WTC11 (cell line): ENCODE results near the gene TAPBP.

Experiments used
- ATF1 ChIP-seq: sonication (generic); formaldehyde crosslinking; IDR thresholded peaks from 2 replicates; pipeline ENCODE4 v1.8.1; 2023; ENCODE audit warnings: mild to moderate bottlenecking, moderate library complexity, missing genetic modification reagents
- FOXP1 ChIP-seq: sonication (generic); formaldehyde crosslinking; IDR thresholded peaks from 2 replicates; pipeline ENCODE4 v1.8.0; 2022; ENCODE audit warnings: missing genetic modification reagents, mild to moderate bottlenecking, moderate library complexity, borderline replicate concordance
- TF ChIP-seq, protein P1 (sequence below): sonication (generic); formaldehyde crosslinking; IDR thresholded peaks from 2 replicates; pipeline ENCODE4 v1.8.0; 2022; ENCODE audit warnings: mild to moderate bottlenecking, missing genetic modification reagents
- TF ChIP-seq, protein P2 (sequence below): sonication (generic); formaldehyde crosslinking; IDR thresholded peaks from 2 replicates; pipeline ENCODE4 v1.8.0; 2022; ENCODE audit warnings: missing genetic modification reagents
- TF ChIP-seq, protein P3 (sequence below): sonication (generic); formaldehyde crosslinking; conservative IDR thresholded peaks from 2 replicates; pipeline ENCODE4 v1.8.1; 2023; ENCODE audit warnings: mild to moderate bottlenecking, low read depth, missing genetic modification reagents, moderate library complexity

DNA sequence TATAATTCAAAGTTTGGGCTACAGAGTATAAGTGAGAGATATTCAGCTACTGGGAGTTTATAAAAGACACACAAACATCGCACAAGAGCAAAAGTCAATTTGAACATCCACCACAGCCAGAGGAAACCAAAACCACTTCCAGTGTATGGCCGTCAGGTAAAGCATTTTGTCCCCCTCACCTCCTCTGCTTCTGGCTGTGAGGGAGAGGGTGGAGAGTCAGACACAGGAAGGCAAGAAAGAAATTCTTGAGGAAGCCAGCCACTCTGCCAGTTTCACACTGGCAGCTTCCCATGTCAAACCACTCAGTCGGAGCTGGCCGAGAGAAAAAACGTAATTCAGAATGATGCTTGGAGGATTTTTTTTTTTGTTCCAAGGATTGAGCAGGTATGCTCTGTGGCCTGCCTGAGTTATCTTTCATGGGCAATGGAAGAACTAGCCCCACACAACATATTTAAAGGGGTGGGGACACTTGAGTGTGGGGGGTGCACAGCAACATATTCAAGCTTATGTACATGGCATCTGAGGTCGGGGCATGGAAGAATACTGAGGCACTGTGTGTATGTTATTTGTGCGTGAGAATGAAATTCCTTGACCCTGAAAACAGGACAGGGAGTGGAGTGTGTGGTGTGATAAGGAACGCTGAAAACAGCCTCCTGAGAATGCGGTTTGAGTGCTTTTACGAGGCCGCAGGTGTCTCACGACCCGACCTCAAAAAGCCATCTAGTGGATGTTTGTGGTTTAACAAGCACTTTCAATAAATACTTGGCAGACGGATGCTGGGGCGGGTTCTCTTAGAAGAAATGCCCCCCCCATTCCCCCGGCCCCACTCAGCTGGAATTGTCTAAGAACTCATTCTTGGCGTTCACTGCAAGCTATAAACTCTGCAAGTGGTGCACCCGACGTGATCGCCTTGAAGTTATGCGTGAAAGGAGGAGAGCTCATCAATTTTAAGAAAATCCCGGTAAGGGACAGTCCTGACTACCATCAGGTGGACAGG is 31.1 kb upstream of the TAPBP start:
- TF ChIP-seq, protein P1, sequence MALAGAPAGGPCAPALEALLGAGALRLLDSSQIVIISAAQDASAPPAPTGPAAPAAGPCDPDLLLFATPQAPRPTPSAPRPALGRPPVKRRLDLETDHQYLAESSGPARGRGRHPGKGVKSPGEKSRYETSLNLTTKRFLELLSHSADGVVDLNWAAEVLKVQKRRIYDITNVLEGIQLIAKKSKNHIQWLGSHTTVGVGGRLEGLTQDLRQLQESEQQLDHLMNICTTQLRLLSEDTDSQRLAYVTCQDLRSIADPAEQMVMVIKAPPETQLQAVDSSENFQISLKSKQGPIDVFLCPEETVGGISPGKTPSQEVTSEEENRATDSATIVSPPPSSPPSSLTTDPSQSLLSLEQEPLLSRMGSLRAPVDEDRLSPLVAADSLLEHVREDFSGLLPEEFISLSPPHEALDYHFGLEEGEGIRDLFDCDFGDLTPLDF (CRISPR knock-in tag) = no peak
- TF ChIP-seq, protein P2, sequence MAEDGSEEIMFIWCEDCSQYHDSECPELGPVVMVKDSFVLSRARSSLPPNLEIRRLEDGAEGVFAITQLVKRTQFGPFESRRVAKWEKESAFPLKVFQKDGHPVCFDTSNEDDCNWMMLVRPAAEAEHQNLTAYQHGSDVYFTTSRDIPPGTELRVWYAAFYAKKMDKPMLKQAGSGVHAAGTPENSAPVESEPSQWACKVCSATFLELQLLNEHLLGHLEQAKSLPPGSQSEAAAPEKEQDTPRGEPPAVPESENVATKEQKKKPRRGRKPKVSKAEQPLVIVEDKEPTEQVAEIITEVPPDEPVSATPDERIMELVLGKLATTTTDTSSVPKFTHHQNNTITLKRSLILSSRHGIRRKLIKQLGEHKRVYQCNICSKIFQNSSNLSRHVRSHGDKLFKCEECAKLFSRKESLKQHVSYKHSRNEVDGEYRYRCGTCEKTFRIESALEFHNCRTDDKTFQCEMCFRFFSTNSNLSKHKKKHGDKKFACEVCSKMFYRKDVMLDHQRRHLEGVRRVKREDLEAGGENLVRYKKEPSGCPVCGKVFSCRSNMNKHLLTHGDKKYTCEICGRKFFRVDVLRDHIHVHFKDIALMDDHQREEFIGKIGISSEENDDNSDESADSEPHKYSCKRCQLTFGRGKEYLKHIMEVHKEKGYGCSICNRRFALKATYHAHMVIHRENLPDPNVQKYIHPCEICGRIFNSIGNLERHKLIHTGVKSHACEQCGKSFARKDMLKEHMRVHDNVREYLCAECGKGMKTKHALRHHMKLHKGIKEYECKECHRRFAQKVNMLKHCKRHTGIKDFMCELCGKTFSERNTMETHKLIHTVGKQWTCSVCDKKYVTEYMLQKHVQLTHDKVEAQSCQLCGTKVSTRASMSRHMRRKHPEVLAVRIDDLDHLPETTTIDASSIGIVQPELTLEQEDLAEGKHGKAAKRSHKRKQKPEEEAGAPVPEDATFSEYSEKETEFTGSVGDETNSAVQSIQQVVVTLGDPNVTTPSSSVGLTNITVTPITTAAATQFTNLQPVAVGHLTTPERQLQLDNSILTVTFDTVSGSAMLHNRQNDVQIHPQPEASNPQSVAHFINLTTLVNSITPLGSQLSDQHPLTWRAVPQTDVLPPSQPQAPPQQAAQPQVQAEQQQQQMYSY (CRISPR knock-in tag) = no peak
- TF ChIP-seq, protein P3, sequence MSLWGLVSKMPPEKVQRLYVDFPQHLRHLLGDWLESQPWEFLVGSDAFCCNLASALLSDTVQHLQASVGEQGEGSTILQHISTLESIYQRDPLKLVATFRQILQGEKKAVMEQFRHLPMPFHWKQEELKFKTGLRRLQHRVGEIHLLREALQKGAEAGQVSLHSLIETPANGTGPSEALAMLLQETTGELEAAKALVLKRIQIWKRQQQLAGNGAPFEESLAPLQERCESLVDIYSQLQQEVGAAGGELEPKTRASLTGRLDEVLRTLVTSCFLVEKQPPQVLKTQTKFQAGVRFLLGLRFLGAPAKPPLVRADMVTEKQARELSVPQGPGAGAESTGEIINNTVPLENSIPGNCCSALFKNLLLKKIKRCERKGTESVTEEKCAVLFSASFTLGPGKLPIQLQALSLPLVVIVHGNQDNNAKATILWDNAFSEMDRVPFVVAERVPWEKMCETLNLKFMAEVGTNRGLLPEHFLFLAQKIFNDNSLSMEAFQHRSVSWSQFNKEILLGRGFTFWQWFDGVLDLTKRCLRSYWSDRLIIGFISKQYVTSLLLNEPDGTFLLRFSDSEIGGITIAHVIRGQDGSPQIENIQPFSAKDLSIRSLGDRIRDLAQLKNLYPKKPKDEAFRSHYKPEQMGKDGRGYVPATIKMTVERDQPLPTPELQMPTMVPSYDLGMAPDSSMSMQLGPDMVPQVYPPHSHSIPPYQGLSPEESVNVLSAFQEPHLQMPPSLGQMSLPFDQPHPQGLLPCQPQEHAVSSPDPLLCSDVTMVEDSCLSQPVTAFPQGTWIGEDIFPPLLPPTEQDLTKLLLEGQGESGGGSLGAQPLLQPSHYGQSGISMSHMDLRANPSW (CRISPR knock-in tag) = no peak
- no peak for TF ChIP-seq ATF1 (CRISPR knock-in tag)
- no peak for TF ChIP-seq FOXP1 (CRISPR knock-in tag)
